Esophagus squamous epithelium (tissue), 4 donors: ENCODE measurements around the gene CARS2.

Experiments
- POLR2A ChIP-seq, 4 donors: fragments of 450-650 bp; IDR thresholded peaks; one replicate each; pipeline ENCODE4 v1.6.1; 2017; ENCODE audit warnings: antibody characterized with exemption in 4 of 4, mild to moderate bottlenecking in 4 of 4, moderate library complexity in 3 of 4
- TF ChIP-seq, protein P1 (sequence below), 6 experiments: fragments of 450-650 bp in 4 of 6; fragments of 200-600 bp in 2 of 6; sonication (generic) in 2 of 6; IDR thresholded peaks; one replicate each; pipeline ENCODE4 v1.5.1; 2016 to 2019; ENCODE audit warnings: antibody characterized with exemption in 6 of 6, mild to moderate bottlenecking in 4 of 6, moderate library complexity in 4 of 6

DNA sequence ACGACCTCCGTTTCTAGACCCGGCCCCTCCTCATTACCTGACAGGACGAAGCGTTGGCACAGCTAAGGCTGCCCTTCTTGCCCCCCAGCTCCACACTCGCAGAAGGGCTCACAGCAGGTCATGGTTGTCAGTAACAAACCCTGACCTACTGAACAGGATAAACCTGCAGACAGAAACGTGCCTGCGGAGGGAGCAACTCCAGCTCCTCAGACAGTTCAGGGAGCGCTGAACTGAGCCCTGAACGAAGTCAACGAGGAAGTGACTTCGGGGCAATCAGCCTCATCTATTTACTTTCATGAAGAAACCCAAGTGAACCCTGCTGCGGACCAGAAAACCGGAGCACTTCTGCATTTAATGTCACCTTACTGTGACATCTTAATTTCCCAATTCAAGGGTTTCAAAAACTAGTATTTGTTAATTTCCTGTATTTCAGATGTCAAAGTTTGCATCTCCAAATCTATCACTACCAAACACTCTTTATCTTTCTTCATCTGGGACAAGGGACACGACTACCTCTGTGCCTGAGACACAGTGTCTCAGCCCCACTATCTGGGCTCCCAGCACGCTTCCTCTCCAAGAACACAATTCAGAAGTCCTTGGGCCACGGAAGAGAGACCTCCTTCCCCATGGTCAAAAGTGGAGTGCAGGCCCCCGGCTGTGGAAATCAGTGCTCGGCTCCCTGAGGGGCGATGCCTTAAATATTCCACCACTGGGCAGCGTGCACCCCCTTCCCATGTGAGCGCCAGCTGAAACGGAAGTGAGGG is 40.2 kb downstream of the CARS2 start:
- TF ChIP-seq, protein P1, sequence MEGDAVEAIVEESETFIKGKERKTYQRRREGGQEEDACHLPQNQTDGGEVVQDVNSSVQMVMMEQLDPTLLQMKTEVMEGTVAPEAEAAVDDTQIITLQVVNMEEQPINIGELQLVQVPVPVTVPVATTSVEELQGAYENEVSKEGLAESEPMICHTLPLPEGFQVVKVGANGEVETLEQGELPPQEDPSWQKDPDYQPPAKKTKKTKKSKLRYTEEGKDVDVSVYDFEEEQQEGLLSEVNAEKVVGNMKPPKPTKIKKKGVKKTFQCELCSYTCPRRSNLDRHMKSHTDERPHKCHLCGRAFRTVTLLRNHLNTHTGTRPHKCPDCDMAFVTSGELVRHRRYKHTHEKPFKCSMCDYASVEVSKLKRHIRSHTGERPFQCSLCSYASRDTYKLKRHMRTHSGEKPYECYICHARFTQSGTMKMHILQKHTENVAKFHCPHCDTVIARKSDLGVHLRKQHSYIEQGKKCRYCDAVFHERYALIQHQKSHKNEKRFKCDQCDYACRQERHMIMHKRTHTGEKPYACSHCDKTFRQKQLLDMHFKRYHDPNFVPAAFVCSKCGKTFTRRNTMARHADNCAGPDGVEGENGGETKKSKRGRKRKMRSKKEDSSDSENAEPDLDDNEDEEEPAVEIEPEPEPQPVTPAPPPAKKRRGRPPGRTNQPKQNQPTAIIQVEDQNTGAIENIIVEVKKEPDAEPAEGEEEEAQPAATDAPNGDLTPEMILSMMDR (IDR thresholded peaks at IDR 0.05): no peak
- no peak for TF ChIP-seq POLR2A (IDR thresholded peaks at IDR 0.05)
